HG03159 (cell line): Measurements from ENCODE around the gene ADARB1.
"Not testable (repeated sequence)": the region's sequence is repeated elsewhere in the genome, so short reads cannot be mapped to it uniquely, and the experiment has no call there.

ENCODE experiments used
- ATAC-seq: cut with Tn5 transposase; IDR thresholded peaks from one replicate; pipeline ENCODE4 v1.9.1; 2021; ENCODE audit warnings: mild to moderate bottlenecking, moderate library complexity; ENCODE audit not compliant: unreplicated experiment

ADARB1 gene, protein sequence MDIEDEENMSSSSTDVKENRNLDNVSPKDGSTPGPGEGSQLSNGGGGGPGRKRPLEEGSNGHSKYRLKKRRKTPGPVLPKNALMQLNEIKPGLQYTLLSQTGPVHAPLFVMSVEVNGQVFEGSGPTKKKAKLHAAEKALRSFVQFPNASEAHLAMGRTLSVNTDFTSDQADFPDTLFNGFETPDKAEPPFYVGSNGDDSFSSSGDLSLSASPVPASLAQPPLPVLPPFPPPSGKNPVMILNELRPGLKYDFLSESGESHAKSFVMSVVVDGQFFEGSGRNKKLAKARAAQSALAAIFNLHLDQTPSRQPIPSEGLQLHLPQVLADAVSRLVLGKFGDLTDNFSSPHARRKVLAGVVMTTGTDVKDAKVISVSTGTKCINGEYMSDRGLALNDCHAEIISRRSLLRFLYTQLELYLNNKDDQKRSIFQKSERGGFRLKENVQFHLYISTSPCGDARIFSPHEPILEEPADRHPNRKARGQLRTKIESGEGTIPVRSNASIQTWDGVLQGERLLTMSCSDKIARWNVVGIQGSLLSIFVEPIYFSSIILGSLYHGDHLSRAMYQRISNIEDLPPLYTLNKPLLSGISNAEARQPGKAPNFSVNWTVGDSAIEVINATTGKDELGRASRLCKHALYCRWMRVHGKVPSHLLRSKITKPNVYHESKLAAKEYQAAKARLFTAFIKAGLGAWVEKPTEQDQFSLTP

DNA sequence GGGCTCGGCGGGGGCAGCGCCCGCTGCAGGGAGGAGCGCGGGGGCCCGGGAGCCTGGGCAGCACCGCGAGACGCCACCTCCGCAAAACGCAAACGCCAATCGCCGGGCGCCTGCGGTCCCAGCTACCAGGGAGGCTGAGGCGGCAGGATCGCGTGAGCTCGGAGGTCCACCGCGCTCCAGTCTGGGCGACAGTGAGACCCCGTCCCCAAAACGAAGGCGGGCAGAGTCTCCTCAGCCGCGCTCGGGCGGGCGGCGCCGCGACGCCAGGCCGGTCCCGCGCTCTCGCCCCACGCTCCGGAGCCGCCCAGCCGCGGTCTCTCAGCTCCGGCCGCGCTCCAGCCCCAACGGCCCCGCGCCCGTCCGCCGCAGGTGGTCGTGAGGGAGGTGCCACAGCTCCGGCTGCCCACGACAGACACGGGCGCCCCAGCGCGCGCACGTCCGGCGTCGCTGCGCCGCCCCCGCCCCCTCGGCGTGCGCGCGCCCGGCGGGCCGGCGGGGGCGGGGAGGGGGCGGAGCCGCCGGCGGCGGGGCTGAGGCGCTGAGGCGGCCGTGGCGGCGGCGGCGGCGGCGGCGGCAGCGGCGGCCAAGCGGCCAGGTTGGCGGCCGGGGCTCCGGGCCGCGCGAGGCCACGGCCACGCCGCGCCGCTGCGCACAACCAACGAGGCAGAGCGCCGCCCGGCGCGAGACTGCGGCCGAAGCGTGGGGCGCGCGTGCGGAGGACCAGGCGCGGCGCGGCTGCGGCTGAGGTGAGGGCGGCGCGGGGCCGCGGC is at the start of gene ADARB1:
Gene ADARB1 (plus strand): TSS at position 533 of the 770 bp plus-strand sequence. CDS start 97,077 bp downstream, outside the sequence.
- peak; percentile 62 for ATAC-seq

DNA sequence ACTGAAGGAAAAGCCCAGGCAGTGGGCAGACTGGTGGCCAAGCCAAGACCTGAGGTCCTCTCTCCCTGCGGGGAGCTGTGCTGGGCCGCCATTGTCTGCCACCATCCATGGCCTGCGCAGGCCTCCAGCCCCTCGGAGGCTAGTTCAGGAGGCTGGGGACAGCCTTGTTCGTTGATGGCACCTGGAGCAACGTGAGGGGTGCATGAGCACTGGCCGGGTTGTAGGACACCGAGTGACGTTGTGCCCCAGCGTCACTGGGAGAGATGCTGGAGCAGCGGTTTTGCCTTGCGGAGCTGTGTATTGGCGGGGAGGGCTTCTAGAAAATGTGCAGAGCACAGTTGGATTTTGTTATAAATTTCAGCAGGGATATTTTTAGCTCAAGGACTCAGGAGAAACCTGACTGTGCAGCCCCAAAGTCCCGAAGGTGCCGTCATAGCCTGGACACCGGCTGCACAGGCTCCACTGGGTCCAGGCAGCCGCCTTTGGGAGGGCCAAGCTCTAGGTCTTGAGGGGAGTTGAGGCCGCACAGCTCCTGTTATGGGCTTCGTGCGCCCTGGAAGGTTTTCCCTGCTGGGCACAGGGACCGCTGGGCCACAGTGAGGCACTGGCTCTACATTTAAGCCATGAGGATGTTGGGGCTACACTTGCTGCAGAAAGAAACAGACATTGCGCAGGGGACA is 48.2 kb upstream of the ADARB1 start:
- ATAC-seq = no peak

DNA sequence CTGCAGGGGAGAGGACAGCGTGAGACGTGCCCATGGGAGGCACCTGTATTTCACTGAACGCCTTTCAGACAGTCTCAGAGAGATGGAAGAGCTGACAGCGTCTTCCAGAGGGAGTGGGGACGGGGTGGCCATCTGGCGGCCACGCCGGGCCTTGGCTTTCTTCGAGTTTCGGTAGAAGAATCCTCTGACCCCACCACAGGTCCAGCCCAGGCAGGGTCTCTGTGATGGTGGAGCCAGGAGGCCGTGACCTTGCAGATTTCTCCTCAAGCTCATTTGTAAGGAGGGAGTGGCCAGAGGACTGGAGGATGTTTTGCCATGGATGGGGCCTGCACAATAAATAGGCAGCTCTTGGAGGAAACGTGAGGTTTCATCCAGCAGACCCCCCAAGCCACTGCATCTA is 47.6 kb upstream of the ADARB1 start:
- ATAC-seq = no peak

DNA sequence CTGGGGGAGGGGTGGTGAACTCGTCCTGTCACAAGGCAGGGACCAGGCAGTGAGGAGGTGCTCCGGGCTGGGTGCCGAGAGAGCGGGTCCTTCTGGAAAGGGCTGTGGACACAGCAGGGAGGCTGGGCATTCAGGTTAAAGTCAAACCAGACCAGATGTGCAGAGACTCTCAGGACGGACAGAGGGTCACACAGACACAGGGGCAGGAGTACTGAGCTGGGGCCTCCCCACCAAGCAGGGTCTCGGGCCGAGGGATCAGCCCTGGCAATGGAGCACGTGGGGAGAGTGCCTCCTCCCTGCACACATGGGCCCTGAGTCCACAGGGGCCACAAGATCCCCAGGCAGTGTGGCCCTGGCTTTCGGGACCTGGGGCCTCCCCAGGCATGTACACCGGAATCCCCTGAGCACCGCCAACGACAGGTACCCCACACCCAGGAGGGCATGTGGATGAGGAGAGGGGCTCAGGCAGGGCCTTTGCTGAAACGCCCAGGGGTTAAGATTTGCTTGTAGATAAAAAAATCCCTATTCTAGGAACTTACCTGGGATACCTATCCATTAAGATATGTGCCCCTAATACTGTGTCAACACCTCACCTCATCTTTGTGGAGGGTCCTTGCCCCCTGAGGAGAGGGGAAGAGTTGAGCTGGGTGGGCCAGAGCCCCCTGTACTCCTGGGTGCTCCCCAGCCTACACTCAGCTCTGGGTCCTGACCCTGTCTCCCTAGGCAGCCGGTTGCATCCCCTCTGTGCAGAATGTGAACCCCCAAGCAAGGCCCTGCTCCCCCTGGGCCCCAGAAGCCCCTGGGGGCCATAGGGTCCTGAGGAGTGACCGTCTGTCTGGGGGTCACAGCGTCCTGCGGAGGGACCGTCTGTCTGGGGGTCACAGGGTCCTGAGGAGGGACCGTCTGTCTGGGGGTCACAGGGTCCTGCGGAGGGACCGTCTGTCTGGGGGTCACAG is 46.9 kb upstream of the ADARB1 start:
- ATAC-seq = no peak

DNA sequence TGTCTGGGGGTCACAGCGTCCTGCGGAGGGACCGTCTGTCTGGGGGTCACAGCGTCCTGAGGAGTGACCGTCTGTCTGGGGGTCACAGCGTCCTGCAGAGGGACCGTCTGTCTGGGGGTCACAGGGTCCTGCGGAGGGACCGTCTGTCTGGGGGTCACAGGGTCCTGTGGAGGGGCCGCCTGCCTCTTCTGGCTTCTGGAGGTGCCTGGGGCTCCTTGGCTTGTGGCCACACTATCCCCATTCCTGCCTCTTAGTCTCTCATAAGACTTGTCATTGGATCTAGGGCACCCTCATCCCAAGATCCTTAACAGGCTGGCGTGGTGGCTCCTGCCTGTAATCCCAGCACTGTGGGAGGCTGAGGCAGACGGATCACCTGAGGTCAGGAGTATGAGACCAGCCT is 45.7 kb upstream of the ADARB1 start:
- ATAC-seq = not testable (repeated sequence)

DNA sequence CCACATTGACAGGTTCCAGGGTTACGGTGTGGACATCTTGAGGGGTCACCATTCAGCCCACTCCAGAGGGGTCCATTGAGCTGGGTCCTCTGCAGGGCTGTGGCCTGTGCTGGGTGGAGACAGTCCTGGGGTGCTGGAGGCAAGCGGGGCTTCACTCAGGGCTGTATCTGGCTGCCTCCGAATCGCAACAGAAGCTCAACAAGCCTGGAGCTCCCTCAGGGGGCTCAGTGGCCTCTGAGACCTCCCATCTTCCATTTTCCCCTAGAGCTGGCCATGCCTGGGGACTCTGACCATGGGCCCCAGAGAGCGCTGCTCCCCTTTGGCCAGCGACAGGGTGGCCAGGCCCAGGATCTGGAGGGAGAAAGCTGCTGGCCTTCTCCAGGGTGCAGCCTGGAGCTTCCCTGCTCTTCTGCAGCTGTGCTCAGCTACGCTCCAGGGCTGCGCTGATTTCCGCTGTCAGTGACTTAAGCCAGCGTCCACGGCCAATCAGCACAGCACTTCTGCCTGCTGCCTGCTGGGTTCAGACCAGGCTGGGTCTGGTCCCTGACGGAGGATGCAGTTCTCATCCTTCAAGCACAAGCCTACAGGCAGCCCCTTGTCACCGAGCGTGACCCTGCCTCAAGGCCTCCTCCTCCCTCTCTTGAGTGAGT is 45.0 kb upstream of the ADARB1 start:
- ATAC-seq = no peak

DNA sequence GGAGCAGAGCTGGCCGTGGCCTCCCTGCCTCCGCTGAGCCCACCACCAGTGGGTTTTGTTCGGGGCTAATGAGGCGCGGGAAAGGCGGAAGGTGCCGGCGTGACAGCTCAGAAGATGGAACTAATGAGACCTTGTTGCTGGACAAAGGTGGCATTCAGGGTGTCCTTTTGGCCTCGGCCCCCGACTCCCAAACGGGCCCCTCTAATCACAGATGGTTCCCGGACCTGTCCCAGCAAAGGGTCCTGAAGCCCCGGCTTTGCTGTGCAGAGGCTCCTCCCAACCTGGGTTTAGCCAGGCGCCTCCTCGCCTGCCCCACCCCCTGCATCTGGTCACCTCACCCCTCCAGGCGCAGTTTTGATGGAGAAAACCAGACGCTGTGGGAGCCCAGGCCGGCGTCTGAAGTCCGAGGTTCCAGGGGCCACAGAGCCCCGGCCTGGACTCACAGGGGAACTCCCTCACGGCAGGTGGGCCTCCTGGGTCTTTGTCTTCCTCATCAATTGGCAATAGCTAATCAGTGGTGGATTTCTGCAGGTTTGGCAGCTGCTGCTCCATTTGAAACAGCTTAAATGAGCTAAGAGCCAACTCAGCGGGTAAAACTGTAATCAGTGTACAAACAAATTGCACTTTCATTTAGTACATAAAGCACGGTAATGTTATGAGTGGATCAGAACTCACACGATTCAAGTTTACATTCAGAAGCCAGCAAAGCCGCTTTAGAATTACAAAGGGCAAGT is 44.3 kb upstream of the ADARB1 start:
- ATAC-seq = no peak

DNA sequence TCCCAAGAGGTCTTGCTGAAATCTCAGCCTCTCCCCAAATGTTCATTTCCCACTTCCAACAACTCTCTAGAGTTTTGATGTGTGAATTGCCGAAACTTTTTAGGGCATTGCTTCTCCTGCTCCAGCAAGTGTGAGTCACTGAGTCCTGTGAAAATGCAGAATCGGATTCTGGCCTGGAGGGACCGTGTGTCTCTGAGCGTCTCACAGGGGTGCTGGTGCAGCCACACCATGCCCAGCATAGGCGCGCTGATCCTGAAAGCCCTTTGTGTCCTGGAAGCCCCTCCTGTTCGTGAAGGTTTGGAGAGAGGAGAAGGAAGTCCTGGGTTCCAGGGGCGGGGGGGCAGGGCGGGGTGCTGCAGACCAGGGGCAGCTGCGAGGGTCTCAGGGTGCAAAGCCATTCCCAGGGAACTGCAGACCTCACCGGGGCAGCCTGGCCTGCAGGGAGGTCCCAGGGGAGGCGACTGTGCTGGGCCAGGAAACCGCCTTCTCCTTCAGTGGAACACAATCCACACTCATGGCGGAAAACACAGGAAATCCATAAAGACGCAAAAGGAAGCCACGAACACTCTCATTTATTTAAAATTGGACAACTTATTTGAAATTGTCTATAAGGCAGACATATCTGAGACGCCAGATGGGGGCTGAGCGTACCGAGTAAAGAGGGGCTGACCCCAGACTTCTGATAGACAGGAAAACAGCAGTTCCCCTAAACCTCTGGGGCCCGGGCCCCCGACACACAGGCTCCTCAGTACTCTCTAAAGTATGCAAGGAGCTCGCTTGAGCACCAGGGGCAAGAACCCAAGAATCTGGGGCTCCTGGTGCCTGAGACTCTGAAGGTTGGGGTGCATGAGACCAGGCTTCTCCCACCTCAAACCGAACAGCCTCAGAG is 43.5 kb upstream of the ADARB1 start:
- ATAC-seq = no peak

DNA sequence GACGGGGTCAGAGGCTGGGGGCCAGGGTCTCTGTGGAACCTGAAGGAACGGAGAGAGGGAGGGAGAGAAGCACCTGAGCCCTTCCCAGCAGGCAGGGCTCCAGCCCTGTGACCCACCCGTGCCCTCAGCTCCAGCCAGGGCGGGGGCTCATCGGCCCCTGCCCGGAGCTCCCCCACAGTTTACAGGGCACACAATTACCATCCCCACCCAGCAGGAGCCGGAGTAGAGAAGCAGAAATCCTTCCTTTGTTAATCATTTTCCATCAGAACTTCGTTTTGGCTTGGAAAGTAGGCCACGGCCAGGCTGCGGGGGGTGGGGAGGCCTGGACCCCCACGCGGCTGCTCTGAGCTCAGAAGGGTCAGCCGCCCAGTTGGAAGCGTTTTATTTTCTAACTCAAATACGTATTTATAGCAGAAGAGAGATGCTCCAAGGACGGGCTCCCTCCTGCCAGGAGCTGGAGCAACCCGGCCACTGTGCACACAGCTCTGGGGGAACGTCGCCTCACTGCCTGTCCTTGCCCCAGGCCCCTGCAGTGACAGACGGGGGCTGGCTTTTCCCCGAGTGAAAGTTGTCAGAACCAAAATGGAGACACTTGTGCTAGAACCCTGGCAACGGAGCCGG is 42.7 kb upstream of the ADARB1 start:
- no peak for ATAC-seq

DNA sequence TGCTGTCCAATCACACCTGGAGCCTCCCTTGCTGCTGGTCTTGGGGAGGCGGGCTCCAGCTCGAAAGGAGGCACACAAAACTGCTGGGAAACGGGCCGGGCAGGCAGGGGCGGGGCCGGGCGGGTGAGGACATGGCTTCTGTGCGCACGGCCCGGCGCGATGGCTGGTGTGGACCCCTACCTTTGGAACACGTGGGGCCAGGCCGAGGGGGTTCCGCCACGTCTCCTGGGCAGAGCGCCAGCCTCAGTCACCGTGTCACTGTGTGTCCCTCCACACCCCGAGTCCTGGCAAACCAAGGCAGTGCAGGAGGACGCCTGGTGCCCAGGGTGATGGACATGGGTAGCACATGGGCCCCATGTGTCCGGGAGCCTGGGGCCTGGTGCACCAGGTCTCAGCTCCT is 42.0 kb upstream of the ADARB1 start:
- ATAC-seq = no peak

DNA sequence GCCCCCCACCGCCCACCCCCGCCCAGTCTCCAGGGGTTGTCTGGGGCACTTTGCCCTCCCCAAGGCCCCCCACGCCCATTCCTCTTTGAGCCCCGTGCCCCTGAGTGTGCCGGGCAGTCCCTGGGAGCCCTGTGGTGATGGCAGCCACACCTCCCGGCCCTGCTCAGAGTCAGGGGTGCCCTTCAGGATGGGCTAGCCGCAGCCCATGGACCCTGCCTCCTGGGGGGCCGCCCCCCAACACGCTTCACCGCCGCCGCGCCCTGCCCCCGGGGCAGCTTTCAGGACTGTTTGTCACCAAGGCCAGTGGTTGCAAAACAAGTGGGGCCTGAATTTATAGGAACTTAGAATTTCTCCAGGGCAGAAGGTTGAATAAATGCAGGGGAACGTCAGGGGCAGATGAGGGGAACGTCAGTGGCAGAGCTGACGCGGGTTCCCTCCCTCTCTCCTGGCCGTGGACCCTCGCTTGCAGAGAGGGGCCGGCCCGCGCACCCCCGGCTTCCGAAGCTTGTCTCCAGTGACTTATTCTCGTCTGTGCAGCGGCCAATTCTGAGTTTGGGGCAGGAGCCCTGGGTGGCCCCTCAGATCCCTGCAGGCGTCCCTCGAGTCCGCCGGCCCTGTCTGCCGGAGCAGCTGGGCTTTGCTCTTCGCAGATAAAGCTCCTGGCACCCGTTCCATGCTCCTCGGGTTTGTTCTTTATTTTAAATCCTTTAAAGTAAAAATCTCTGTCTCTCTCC is 41.2 kb upstream of the ADARB1 start:
- ATAC-seq = no peak

DNA sequence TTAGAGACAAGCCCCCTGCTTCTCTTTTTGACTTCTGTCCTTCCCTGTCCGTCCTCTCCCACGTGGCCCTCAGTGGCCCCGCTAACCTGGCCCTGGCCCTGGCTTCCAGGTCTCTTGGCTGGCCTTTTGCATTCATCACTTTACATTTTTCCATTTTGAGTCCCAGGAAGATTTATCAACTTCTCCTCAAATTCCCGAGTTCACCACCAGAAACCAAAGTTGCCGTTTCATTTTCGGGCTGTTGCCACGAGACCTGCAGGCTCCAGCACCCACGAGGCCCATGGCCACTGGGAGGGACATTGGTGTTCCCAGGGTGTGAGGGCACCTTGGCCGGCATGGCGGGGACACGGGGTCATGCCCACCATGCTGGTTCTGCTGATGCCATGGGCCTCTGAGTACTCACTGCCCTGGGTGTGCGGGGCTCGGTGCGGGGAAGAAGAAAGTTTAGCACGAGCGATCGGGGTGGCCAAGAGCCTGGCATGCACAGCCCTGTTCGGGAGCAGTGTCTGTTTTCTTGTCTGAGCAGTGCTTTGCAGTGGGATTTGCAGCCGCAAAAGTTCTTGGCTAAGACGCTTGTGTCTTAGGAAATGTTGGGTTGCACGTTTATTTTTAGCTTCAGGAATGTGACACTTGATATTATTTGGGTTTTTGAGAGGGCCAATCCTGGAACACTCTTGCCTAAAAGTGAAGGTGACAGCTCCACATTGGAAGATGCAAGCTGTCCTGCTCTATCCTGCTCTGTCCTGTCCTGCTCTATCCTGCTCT is 40.4 kb upstream of the ADARB1 start:
- ATAC-seq = no peak

DNA sequence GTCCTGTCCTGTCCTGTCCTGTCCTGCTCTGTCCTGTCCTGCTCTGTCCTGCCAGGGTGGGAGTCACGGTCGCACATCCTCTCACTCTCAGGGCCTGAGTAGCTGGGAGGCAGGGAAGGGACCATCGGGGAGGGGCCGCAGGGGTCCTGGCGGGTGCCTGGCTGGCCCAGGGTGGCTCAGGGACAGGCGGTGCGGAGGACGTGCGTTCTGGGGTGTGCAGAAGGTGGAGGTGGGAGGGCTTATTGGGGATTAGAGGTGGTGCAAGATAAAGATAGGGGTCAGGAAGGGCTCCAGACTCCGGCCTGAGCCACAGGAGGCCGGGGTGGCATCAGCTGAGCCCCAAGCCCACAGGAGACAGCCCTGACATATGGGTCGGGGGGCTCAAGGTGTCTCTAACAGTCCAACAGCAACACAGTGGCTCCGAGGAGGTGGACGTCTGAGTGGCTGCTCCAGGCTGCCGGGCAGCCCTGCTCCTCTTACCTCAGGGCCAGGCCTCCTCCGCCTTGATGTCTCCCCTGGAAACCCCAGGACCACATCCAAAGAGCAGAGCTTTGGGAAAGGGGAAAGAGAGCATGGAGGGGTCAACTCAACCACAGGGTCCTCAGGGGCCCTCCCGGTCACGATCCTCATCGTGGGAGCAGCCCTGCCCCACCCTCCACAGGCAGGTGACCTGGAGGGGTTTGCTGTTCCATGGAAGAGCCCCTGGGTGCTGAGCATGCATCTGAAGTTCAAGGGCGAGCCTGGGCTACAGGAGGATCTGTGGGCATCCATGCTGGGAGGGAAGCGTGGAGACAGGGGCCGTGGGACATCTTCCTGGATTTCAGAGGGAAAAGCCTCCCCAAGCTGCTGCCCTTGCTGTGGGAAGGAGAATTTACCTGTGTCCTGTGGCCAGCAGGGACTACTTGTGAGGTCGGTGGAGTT is 39.6 kb upstream of the ADARB1 start:
- no peak for ATAC-seq

DNA sequence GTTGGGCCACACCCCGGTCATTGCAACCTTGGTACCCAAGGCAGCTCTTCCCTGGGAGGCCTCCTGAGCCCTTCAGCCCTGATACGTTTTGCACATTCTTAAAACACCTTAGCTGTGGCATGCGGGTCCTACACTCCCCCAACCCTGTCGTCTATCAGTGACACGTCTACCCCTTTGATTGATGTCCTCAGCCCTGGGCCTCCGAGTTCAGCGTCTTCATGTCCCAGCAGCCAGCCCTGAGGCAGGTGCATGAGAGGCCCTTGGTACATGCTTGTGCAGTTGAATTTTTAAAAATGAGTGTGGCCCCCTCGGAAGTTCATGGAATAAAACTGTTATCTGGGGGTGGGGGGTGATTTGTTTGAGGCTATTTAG is 38.9 kb upstream of the ADARB1 start:
- ATAC-seq = no peak

DNA sequence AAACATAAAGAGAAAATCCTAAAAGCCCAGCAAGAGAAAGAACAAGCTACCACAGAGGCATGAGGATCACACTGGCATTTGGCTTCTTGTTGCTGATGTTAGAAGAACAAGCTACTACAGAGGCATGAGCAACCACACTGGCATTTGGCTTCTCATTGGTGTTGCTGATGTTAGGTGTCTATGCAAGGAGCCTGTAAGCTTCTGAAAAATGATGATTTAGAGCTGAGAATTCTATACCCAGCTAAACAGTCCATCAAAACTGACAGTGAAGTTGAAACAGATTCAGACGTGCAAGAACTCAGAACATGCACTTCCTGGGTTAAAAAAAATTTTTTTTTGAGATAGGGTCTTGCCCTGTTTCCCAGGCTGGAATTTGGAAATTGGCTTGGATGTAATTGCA is 37.8 kb upstream of the ADARB1 start:
- no peak for ATAC-seq
